Measurements from ENCODE around the gene TLE1. TPM values are rescaled to one million over a fixed set of nuclear protein-coding genes. Genes with fewer than 3 reads are reported as not detected.
"Not testable (repeated sequence)": the region's sequence is repeated elsewhere in the genome, so short reads cannot be mapped to it uniquely, and the experiment has no call there.

The TLE1 gene
- 1.4 TPM for total RNA-seq (2013)
- polyA plus RNA-seq (1 to 10 TPM in 2 of 3 donors, under 1 TPM in 1; 0.46 to 2.5 (median 1.2) TPM), polyA minus RNA-seq (2.2 and 2.3 TPM in 2 replicates), total RNA-seq (8.2 to 19.8 (median 13.1) reads per million in 11 experiments)

- Histone ChIP-seq H3K27me3 (ENCODE audit: control insufficient read depth in 2 of 2, insufficient read depth in 2 of 2, low read length in 2 of 2) (peaks cover 27 to 68% of the 10 kb centered on the region in 2 donors), H3K9ac (ENCODE audit: insufficient read depth, low read length, poor library complexity, severe bottlenecking) (peak within 1 kb of the TSS; percentile 60), H3K79me2 (ENCODE audit: insufficient read depth, low read length) (no peaks in the 10 kb centered on the region), H4K20me1 (ENCODE audit: insufficient read depth, low read length) (peaks cover 4% of the 10 kb centered on the region), H3K27ac (ENCODE audit: low read depth in 1 of 2, low read length in 2 of 2) (peak within 1 kb of the TSS; percentile 64 to 74), H3K36me3 (replicated peaks in 1 of 2; ENCODE audit: control insufficient read depth in 1 of 2, insufficient read depth in 2 of 2, low read length in 2 of 2) (no peaks in the 10 kb centered on the region), H3K4me1 (ENCODE audit: control insufficient read depth in 1 of 2, insufficient read depth in 2 of 2, low read length in 2 of 2) (peaks cover 30 to 38% of the 10 kb centered on the region in 2 donors), H3K4me2 (replicated peaks; ENCODE audit: extremely low read depth, low read length, poor library complexity, severe bottlenecking) (peak within 1 kb of the TSS; percentile 87), H2AFZ (ENCODE audit: insufficient read depth, low read depth, low read length, poor library complexity, severe bottlenecking) (peak within 1 kb of the TSS; percentile 90), H3K4me3 (replicated peaks in 1 of 3; ENCODE audit: low read depth in 2 of 3, low read length in 3 of 3) (peak within 1 kb of the TSS; percentile 75 to 93 (median 88)), H3K9me3 (replicated peaks in 1 of 2; ENCODE audit: control insufficient read depth in 1 of 2, insufficient read depth in 1 of 2, low read length in 2 of 2) (no peaks in the 10 kb centered on the region)
- TF ChIP-seq, protein P1, sequence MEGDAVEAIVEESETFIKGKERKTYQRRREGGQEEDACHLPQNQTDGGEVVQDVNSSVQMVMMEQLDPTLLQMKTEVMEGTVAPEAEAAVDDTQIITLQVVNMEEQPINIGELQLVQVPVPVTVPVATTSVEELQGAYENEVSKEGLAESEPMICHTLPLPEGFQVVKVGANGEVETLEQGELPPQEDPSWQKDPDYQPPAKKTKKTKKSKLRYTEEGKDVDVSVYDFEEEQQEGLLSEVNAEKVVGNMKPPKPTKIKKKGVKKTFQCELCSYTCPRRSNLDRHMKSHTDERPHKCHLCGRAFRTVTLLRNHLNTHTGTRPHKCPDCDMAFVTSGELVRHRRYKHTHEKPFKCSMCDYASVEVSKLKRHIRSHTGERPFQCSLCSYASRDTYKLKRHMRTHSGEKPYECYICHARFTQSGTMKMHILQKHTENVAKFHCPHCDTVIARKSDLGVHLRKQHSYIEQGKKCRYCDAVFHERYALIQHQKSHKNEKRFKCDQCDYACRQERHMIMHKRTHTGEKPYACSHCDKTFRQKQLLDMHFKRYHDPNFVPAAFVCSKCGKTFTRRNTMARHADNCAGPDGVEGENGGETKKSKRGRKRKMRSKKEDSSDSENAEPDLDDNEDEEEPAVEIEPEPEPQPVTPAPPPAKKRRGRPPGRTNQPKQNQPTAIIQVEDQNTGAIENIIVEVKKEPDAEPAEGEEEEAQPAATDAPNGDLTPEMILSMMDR (IDR thresholded peaks at IDR 0.05): no peak
- intact Hi-C loops (cut with micrococcal nuclease): no loop called here
- Mint-ChIP-seq H3K27me3 (ENCODE audit: low read depth in 3 of 3) (peaks cover 31 to 52% (median 41%) of the 10 kb centered on the region in 3 donors), H3K27ac (peak within 1 kb of the TSS; percentile 63 to 93 (median 88)), H3K9me3 (peaks cover 0 to 4% (median 2%) of the 10 kb centered on the region in 7 donors), H3K36me3 (peaks cover 0 to 1% of the 10 kb centered on the region in 2 donors), H3K4me1 (peaks cover 9% of the 10 kb centered on the region), H3K4me3 (peak within 1 kb of the TSS; percentile 93 to 99)
- peak; percentile 93 to 94 (median 94) for DNase-seq
- under 1% methylated on average over 64 of the region's 95 CpGs for WGBS (ENCODE audit: insufficient coverage)
These were observed at the start of gene TLE1 for GRCh38 chr9:81689343-81690175. TSS of gene TLE1 (minus strand) at chr9:81689547. CDS start at chr9:81688240, 1,307 bp downstream.

GRCh38 chr9:81737871-81738507, 48.6 kb upstream of the TLE1 start:
- peak overlapping the region in 3 of 7 donors; percentile 5 to 75 (median 28) for H3K27ac Mint-ChIP-seq
- H3K9me3 Mint-ChIP-seq: peaks cover 5 to 13% (median 11%) of the 10 kb centered on the region in 7 donors
- peak; percentile 45 to 77 (median 49) for DNase-seq
- Histone ChIP-seq H2AFZ (ENCODE audit: insufficient read depth, low read depth, low read length, poor library complexity, severe bottlenecking) (no peak overlapping the region), H3K9ac (ENCODE audit: insufficient read depth, low read length, poor library complexity, severe bottlenecking) (no peak overlapping the region), H3K27me3 (ENCODE audit: control insufficient read depth in 2 of 2, insufficient read depth in 2 of 2, low read length in 2 of 2) (no peaks in the 10 kb centered on the region), H3K36me3 (replicated peaks in 1 of 2; ENCODE audit: control insufficient read depth in 1 of 2, insufficient read depth in 2 of 2, low read length in 2 of 2) (no peaks in the 10 kb centered on the region), H3K79me2 (ENCODE audit: insufficient read depth, low read length) (no peaks in the 10 kb centered on the region), H3K4me1 (ENCODE audit: control insufficient read depth in 1 of 2, insufficient read depth in 2 of 2, low read length in 2 of 2) (peaks cover 8% of the 10 kb centered on the region in 2 donors), H3K4me2 (replicated peaks; ENCODE audit: extremely low read depth, low read length, poor library complexity, severe bottlenecking) (no peak overlapping the region), H3K9me3 (replicated peaks in 1 of 2; ENCODE audit: control insufficient read depth in 1 of 2, insufficient read depth in 1 of 2, low read length in 2 of 2) (peaks cover 0 to 6% of the 10 kb centered on the region in 2 donors), H3K27ac (ENCODE audit: low read depth in 1 of 2, low read length in 2 of 2) (no peak overlapping the region), H3K4me3 (replicated peaks in 1 of 3; ENCODE audit: low read depth in 2 of 3, low read length in 3 of 3) (no peak overlapping the region), H4K20me1 (ENCODE audit: insufficient read depth, low read length) (no peaks in the 10 kb centered on the region)
- intact Hi-C loops (cut with micrococcal nuclease): no loop called here
- 100% methylated on average over 3 of the region's 6 CpGs for WGBS (ENCODE audit: insufficient coverage)
- peaks cover 2% of the 10 kb centered on the region in 3 donors for H3K27me3 Mint-ChIP-seq (ENCODE audit: low read depth in 3 of 3)
- peaks cover 11% of the 10 kb centered on the region for H3K4me1 Mint-ChIP-seq
- no peak overlapping the region for H3K4me3 Mint-ChIP-seq
- no peaks in the 10 kb centered on the region for H3K36me3 Mint-ChIP-seq
- TF ChIP-seq, protein P1 (IDR thresholded peaks at IDR 0.05): no peak

GRCh38 chr9:81730498-81730897, 41.2 kb upstream of the TLE1 start:
- not testable (repeated sequence) for H3K4me1 ChIP-seq (ENCODE audit: control insufficient read depth in 1 of 2, insufficient read depth in 2 of 2, low read length in 2 of 2)
- H3K9me3 Mint-ChIP-seq: peaks cover 5 to 26% (median 14%) of the 10 kb centered on the region in 7 donors

More at GRCh38 chr9:81730498-81730897, 41.2 kb upstream of the TLE1 start:
- H3K4me2 ChIP-seq (replicated peaks; ENCODE audit: extremely low read depth, low read length, poor library complexity, severe bottlenecking); H3K4me1 Mint-ChIP-seq; H3K36me3 ChIP-seq (replicated peaks in 1 of 2; ENCODE audit: control insufficient read depth in 1 of 2, insufficient read depth in 2 of 2, low read length in 2 of 2); H3K4me3 ChIP-seq (replicated peaks in 1 of 3; ENCODE audit: low read depth in 2 of 3, low read length in 3 of 3); H3K27me3 Mint-ChIP-seq (ENCODE audit: low read depth in 3 of 3); H3K79me2 ChIP-seq (ENCODE audit: insufficient read depth, low read length); H3K36me3 Mint-ChIP-seq; H3K9ac ChIP-seq (ENCODE audit: insufficient read depth, low read length, poor library complexity, severe bottlenecking); DNase-seq; H3K27me3 ChIP-seq (ENCODE audit: control insufficient read depth in 2 of 2, insufficient read depth in 2 of 2, low read length in 2 of 2); H4K20me1 ChIP-seq (ENCODE audit: insufficient read depth, low read length); H2AFZ ChIP-seq (ENCODE audit: insufficient read depth, low read depth, low read length, poor library complexity, severe bottlenecking); intact Hi-C loops (cut with micrococcal nuclease); H3K4me3 Mint-ChIP-seq; H3K27ac ChIP-seq (ENCODE audit: low read depth in 1 of 2, low read length in 2 of 2); H3K9me3 ChIP-seq (replicated peaks in 1 of 2; ENCODE audit: control insufficient read depth in 1 of 2, insufficient read depth in 1 of 2, low read length in 2 of 2): not testable (repeated sequence)
- 80% methylated on average over 1 of the region's 3 CpGs for WGBS (ENCODE audit: insufficient coverage)
- peak overlapping the region in 1 of 7 donors; percentile 18 for H3K27ac Mint-ChIP-seq
